ENCODE data around the gene ZFP1.

ZFP1 gene

DNA sequence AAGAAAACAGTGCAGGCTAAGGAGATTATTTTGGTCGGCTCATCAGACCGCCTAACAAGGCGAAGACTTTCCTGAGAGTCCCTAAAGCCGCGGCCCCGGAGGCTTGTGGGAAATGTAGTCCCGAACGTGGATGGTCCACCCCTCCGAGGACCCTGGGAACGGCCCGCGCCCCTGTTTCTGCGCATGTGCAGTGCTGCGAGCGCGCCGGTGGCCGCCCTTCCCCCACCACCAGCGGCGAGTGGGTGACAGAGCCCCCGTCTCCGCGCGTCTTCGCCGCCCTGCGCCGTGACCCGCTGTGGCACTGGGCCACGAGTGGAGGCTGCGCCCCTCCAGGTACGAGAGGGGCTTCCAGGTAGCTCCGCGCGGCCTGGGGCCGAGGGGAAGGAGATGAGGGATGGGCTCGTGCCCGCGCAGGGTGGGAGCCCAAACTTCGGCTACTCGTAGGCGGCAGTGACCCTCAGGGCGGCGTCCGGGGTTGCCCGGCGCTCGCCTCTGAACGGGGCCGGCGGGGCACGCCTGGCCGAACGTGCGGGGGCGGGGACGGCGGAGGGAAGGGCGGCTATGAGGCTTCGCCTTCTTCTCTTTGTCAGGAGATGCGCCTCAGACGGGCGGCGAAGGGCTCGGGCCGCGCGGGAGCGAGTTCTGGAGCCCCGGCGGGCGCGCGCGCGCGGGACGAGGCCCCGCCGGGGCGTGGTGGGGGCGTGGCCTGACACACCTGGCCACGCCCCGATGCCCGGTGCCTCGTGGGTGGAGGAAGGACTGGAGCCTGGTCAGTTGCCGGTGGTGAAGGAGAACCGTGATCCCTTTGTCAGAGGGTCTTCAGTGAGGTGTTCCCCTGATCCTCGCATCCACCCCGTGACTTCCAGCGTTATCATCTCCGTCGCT lies at the start of gene ZFP1:
ZFP1 (plus strand) TSS at position 214 of the 885 bp plus-strand sequence. CDS start 4,428 bp downstream, outside the sequence.
- peak; percentile 93 for DNase-seq (ENCODE audit: low read depth)

DNA sequence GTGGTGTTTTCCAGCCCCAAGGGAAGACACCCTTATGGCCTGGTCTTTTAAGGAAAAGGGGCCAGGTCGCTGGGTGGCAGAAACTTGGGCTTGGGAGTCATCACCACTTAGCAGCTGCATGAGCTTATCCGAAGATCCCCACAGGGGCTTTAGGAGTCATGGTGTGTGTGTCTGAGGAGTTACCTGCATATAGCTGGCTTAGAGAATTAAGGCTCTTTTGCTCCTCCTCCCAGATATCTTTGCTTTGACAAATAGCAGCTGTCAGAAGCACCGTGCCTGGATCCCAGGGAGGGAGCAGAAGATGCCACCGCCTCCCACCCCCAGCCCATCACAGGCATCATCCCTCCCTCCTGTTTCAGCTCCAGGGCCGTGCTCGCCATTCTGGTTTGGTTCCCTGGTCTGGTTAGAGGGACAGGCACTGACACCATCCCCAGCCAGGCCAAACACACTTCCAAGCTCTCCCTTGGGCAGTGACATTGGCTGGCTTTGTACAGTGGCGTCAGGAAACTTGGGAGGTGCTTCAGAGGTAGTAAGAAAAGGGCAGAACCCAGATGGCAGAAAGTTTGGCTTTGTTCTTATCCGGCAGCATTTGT lies 49.2 kb upstream of the ZFP1 start:
- no peak for DNase-seq (ENCODE audit: low read depth)

DNA sequence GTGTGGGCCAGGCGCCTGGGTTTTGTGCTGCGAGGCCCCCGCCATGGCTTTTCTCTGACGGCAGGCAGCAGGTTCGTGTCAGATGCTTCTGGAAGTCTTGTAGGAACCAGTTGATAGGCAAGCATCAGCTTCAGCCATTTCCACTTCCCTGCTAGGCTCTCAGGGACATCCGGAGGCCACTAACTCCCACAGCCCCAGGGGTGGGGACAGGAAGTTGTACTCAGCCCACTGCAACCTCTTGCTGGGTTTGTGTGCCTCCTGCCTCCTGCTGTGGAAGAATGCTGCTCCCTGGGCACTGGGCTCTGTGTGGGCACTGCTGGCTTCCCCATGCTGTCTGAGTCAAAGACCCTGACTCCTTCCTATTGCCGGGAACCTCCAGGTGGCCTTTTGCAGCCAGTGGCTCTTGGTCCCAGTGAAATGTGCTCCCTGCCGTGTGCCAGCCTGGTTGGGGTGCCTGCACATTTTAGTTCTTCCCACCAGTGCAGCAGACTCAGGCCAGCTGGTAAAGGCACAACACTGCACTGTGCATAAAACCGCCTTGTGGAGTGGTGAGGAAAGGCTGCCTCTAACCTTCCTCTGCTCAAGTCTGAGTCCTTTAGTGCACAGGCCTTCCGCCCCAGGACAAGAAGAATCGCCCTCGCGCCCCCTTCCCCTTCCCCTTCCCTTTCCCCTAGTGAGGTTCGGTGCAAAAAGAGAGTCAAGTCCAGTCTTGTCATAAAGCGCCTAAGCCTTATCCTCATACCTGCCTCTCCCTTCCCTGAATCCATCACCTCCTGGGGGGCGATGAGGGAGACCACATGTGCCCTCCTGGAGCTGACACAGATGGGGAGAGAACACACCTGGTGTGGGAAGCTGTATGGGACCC lies 48.4 kb upstream of the ZFP1 start:
- DNase-seq (ENCODE audit: low read depth) = peak; percentile 63

DNA sequence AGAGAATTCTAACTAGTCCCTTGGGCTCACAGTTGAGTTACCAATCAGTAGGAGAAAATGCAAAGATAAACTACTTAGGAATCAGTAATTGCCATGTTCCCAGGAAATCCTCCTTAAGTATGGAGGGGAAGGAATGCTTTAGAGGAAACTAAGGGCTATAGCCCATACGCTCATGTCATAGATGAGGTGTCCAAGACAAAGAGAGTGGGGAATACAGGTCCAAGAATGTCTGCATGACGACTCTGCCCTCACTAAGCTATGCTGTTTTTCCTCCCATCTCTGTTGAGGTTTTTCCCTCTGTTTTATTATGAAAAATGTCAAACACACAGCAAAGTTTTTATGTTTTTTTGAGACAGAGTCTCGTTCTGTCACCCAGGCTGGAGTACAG lies 47.7 kb upstream of the ZFP1 start:
- DNase-seq (ENCODE audit: low read depth) = no peak

DNA sequence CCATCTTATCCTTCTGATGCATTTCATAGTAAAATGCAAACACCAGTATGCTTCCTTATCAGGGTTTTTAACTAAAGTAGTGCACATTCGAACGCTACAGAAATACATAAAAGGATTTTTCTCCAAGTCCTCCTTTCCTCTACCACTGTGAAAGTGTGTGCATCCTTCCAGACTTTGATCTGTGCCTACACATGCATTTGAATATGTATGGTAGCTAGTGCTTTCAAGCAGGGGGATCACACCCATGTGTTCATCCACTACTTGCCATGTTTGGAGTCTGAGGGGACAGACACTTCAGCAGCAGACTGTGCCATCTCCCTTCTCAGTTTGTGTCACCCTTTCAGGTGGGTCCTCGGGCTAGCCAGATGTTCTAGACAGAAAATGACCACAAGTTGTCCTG lies 46.7 kb upstream of the ZFP1 start:
- DNase-seq (ENCODE audit: low read depth) = no peak

DNA sequence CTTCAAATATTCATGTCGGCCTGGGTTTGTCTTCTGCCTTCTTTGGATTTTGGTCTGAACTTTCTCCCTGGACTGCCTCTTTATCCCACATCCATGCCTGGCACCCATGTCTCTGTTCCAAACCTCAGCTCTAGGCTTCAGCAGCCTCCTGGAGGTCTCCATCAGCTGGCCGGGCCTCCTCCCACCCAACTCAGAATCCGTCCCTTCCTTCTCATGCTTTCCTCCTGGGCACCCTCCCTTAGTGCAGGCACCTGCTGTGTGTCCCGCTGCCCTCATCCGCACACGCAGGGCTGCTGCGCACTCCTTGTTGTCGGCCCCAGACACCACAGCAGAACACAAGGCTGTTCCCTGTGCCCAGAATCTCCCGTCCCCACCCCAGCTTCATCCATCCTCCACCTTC lies 45.7 kb upstream of the ZFP1 start:
- no peak for DNase-seq (ENCODE audit: low read depth)

DNA sequence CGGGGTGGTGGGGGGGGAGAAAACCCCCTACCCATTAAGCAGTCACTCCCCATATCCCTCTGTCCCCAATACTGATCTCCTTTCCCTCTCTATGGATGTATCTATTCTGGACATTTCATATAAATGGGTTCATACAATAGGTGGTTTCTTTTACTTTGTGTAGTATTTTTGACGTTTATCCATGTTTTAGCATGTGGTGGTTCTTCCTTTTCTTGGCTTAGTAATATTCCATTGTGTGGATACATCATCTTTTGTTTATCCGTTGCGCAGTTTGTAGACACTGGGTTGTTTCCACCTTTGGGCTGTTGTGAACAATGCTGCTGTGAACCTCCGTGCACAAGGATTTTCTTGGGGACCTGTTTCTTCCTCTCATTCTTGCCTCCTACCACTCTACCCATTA lies 44.3 kb upstream of the ZFP1 start:
- no peak for DNase-seq (ENCODE audit: low read depth)

DNA sequence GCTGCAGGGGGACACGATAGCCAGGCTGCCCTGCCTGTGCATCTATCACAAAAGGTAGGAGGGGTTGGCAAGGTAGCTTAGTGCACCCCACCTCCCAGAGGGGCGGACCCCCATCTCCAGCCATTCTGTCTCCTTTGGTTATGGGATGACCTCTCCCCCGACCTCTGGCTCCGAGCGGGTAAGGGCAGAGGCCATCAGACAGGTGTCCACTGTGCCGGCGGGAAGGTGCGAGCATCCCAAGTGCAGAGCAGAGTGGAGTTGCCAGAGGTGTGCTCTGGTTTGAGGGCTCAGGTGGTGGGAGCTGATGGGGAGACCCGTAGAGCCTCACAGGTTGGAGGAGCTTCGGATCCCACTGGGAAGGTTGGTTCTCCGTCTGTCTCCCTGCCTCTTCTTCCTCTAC lies 43.5 kb upstream of the ZFP1 start:
- no peak for DNase-seq (ENCODE audit: low read depth)

DNA sequence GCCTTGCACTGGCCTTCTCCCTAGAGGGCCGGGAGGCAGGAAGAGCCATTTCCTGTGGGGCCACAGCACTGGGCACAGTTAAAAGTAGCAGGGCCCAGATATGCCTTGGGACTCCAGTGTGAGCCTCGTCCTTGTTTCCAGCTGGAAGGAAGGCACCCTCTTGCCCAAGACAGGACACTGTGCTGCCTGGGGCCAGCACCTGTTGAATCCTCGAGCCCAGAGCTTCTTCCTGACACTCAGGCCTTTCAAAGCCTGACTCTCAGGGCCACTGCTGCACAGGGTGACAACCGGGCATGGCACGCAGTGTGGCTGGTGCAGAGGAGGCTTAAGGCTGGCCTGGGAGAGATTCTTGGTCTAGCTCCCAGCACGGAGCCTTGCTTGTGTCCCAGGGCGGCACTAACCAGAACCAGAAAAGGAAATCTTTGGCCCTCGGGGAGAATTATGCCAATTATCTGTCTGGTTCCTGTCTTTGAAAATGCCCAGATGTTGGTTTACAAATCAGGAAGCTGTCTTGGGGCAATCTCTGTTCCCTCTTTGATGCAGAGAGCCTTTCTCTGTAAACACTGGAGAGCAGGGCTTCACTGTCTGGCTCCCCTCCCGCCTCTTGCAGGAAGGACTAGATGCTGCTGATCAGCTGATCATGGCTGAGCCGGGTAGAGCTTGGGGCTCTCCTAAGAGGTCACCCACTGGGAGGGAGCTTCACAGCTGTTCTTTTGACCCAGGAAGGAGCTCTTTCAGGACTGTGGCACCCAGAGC lies 42.8 kb upstream of the ZFP1 start:
- DNase-seq (ENCODE audit: low read depth) = peak; percentile 21

DNA sequence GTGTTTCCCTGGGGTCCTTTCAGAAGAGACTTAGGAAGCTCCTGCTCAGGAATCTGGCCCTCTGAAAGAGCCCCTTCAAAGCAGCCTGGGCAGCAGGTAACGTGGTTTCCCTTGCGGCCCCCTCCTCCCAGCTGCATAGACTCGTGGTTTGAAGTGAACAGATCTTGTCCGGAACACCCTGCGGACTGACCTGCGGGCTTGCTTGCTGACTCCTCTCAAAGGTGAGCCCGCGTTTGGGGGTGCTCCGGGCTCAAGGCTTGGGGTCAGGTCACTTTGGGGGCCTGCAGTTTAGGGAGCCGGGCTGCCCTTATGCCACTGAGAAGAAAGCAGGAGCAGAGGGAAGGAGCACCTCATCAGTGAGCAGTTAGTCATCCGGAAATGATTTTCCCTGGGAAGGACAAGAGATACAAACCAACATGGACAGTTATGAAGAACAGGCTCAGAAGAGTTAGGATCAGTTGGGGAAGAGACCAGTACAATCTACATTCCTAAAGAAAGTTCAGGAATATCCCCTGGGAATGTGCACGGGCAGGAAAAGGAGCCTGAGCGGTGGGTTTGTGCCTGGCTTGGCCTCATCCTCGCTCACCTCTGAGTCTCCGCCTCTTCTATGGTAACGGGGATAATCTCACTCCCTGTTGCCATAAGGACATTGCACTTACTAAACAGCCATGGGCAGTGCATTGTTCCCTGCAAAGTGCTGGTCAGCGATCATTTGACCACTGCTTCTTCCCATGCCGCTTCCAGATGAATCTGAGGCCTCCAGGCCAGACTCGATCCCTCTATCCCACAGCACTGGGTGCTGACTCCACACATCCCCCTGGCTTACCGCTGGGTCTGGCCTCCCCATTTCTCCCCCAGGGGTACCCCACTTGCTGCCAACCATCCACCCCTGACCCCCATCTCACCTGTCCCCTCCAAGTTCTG lies 41.7 kb upstream of the ZFP1 start:
- peak; percentile 29 for DNase-seq (ENCODE audit: low read depth)

DNA sequence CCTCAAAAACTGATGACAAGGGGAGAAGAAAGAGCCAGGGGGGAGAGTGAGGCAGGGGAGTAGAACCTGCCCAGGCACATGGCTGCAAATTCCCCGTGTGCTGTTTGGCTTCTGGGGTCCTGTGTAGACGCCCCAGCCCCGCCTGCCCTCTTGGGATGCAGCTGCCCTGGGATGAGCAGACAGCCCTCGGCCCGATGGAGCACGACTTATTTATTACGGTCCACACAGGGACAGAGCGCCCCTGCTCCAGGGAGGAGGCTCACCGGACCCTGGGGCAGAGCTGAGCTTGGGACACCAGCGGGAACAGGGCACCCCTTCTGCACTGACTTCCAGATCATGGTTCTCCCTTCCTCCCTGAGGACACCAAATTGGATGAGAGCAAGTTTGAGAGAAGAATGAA lies 40.8 kb upstream of the ZFP1 start:
- DNase-seq (ENCODE audit: low read depth) = no peak

DNA sequence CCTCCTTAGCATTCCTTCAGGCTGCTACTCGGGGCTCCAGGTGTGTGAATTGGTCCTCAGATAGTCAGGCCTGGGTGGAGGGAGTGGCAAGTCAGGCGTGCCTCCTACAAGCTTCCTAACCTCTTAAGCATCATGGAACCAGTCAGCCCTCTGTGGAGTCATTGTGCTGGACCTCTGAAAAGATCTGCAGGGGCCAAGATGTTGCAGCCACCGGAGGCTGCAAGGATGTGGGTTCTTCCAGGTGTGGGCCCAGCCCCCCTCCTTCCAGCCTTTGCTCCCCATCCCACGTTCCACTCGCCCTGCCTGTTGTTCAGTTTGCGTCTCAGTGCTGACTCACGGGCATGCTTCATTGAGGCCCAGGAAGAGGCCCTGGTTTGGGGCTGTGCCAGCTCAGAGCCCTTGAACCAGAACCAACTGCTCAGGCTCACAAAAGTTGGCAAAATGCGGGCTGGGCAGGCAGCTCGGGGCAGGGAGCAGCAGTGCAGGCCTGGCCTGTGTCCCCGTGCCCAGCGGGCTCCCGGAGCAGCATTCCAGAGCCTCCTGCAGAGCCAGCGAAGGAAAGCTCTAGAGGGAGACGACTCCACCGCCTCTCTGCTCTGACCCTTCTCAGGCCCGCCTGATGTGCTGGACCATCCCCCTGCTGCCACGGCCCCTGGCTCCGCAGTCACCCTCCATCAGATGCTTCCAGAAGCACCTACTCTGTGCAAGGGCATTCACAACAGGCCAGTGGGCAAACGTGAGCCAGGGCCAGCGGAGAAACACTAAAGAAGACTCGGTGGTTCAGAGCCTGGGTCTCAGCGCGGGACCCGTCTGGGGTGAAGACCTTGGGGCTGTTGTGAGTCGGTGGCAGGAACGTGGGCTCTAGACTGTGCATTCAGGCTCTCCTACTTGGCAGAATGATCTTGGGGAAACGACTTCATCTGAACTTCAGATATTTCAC lies 39.3 kb upstream of the ZFP1 start:
- peak; percentile 91 for DNase-seq (ENCODE audit: low read depth)

DNA sequence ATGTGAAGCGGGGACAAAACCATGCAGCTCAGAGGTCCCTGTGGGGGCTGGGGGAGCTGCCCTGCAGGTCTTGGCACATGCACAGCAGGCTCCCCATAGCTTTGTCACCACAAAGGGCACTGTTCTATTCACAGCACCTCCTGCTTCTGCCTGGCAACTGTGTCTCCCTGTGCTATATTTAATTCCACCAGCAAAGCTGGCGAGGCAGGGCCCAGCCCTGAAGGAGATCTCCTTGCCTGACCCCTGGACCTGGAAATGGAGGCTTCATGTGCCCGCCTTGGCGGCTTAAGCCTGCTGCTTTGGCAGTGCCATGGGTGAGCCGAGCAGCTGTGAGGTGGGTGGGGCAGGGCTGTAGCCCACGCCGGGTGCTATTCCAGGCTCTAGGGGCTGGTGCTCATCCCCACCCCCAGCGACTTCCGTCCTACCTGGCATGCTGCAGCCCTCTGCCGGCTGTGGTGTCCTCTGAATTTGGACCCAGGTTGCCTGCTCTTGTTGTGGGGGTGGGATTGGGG lies 38.5 kb upstream of the ZFP1 start:
- DNase-seq (ENCODE audit: low read depth) = no peak

DNA sequence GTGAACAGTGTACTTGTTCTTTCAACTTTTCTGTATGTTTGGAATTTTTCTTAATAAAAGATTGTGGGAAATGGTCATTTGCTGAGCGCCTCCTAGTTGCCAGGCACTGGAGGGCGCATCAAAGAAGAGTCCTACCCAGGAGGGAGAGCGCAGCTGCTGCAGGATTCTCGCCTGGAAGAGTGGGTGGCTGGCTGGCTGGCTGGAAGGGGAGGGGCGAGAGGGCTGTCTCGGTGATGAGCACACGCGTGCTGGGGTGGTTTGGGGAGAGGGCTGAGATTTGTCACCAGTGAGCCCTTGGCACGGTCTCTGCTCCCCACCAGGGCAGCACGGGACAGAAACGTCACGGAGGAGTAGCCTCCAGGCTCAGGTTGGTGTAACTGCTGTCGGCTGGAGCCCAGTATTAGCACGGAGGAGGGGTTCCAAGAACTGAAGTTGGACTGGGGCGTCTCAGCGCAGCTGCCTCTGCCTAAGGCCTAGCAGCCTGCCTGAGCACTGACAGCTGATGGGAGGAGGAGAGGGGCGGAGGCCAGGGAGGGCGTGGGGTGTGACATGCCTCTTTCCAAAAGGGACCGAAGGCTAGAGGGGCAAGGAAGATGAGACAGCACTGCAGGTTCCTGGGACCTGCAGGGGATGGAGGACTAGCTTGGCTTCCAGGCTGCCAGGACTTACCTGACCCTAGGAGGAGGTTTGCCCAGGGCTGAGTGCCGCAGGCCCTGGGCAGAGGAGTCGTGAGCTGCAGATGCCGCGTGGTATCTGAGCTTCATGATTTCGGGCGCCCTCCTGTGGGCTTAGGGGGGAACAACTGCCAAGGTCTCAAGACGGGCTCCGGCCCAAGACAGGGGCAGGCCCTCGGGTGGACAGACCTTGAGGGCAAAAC lies 37.4 kb upstream of the ZFP1 start:
- DNase-seq (ENCODE audit: low read depth) = peak; percentile 88

DNA sequence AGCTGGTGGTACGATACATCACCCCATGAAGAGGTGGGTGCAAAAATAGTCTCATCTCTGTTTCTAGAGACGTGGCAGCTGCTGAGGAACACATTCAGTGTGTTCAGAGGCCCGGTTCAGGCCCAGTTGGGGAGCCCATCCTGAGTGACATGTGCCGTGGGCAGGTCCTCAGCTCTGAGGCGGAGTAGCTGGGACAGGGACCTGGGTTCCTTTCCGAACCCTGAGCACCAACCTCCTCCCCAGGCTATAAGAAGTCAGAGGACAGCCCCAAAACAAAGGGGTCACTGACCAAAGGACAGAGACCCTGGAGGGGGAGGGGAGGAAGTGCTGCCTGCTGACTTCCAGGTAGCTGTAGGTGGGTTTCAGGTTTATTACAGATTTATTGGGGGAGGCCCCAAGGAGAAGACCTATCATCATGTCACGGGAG lies 36.8 kb upstream of the ZFP1 start:
- no peak for DNase-seq (ENCODE audit: low read depth)

DNA sequence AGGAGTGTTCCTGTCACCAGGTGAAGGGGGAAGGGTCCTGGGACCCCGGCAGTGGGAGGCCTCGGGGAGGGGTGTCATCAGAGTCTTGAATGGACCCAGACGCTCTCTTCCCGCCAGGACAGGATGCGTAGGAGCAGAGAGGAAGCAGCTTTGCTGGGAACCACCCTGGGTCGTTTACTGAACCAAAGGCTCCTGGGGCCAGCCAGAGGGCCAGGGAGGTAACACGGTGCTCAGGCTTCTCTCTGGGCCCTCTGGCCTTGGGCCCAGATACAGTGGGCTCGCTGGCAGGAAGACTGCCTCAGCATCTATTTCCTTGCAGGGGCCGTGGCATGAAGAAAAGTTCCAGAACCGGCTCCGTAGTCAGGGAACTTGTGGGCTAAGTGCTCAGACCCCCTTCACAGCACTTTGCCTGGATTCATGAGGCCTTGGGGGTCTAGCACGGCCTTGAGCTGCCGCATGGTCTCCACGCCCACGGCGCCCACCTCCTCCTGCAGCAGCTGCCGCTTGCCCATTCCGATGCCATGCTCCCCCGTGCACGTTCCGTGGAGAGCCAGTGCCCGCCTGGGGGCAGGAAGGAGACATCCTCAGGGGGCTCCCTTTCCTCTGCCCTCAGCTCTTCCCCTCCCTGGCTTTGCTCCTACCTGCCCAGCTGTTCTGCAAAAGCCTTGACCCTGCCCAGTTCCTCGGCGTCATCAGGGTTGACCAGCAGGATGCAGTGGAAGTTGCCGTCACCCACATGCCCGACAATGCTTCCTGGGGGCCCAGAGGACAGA lies 36.2 kb upstream of the ZFP1 start:
- DNase-seq (ENCODE audit: low read depth) = no peak

DNA sequence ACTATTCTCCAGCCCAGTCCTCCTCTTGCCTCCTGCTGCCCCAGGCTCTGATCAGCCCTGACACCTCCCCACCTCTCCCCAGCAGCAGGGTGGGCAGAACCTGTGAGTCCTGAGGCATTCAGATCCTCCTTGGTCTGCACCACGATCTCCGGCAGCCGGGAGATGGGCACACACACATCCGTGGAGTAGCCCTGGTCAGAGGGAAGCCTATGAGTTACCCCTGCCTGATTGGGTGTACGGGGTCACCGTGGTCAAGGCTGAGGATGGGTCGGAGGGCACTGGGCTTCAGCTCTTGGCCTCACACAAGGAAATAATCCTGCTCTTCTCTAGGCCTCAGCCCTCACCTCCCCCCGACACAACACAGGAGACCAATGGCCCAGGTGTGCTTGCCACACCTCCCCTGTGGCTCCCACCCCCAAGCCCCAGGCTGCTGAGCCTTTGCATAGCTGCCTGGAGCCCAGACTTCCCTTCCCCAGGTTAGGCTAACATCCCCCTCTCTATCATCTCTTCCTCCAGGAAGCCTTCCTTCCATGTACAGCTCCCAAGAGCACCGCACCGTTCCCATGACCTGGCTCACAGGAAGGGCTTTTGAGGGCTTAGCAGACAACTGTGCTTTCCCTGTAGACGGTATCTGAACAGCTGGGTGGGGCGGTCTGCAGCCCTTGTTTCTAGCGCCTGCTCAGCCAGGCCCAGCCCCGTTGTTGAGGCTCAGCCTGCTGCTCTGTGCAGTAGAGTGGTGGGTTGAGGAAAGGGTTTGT lies 35.4 kb upstream of the ZFP1 start:
- DNase-seq (ENCODE audit: low read depth) = no peak

Measured in EH (cell line).